ENCODE data around the gene EME1.

DNA sequence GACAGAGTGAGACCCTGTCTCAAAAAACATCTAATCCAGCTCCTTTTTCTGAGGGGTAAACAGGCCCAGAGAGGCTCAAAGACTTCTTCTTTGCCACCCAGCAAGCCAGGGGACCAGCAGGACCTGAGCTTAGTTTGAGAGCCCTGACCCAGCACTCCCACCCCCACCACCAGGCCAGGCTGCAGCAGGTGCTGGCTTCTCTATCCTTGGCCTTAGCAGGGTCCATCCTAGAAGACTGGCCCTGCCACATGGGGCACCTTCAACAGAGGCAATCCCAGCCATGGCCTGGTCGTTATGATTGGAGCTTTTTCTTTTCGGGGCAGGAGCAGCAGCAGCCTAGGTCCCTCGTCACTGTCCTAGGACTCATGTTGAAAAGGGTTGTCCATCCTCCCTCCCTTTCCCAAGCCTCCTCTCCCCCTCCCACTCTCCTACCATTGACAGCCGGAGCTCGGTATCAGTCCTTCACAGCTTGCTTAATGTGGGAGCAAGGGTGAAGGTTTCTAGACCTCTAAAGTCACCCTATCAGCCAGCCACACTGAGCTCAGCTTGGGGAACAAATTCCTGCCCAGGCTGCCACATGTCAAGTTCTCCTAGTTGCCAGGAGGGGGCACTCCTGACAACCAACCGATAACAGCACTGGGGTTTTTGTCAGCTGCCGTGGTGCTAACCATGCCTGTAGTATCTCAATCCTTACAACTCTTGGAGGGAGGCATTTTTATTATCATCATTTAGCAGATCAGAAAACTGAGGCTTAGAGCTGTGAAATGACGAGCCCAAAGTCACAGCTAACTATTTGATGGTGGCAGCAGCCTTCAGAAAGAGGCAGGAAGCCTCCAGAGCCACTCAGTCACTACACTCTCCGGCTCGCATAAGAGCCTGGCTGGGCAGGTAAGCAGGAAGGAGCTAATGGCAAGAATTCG is 11.2 kb upstream of the EME1 start:
- TF ChIP-seq, protein P1, sequence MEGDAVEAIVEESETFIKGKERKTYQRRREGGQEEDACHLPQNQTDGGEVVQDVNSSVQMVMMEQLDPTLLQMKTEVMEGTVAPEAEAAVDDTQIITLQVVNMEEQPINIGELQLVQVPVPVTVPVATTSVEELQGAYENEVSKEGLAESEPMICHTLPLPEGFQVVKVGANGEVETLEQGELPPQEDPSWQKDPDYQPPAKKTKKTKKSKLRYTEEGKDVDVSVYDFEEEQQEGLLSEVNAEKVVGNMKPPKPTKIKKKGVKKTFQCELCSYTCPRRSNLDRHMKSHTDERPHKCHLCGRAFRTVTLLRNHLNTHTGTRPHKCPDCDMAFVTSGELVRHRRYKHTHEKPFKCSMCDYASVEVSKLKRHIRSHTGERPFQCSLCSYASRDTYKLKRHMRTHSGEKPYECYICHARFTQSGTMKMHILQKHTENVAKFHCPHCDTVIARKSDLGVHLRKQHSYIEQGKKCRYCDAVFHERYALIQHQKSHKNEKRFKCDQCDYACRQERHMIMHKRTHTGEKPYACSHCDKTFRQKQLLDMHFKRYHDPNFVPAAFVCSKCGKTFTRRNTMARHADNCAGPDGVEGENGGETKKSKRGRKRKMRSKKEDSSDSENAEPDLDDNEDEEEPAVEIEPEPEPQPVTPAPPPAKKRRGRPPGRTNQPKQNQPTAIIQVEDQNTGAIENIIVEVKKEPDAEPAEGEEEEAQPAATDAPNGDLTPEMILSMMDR (conservative IDR thresholded peaks at IDR 0.05; ENCODE audit: low read depth in 2 of 2), result peak; percentile 81 to 82
- TF ChIP-seq EZH2phosphoT487 (IDR thresholded peaks at IDR 0.05; ENCODE audit: unreplicated experiment) (no peak), EZH2 (IDR thresholded peaks at IDR 0.05; ENCODE audit: low read depth, unreplicated experiment) (no peak), POLR2AphosphoS5 (IDR thresholded peaks at IDR 0.05; ENCODE audit: low read depth) (peak; percentile 53), ZNF331 (CRISPR knock-in tag; IDR thresholded peaks at IDR 0.05; ENCODE audit: low read depth) (no peak)
